WTC11 (cell line): ENCODE measurements around the gene BCL7B. TPM values are rescaled to one million over a fixed set of nuclear protein-coding genes. Genes with fewer than 3 reads are reported as not detected.

ENCODE experiments used
- ATAC-seq: fragments of 200-7000 bp; cut with Tn5 transposase; 2 replicates; pipeline ENCODE4 v1.10.0; 2021; ENCODE audit warnings: mild to moderate bottlenecking, moderate library complexity
- CTCF ChIA-PET: fragments of 300-600 bp; sonication (Branson Sonifier 250); formaldehyde crosslinking; loops from one replicate; lab custom pipeline; 2021; ENCODE audit warnings: antibody characterized with exemption; lab: Charles Lee
- POLR2A ChIA-PET: fragments of 350-600 bp; sonication (Branson Sonifier 250); formaldehyde crosslinking; loops from one replicate; lab custom pipeline; 2021; ENCODE audit warnings: antibody characterized with exemption; lab: Charles Lee
- DNase-seq: peaks from one replicate; pipeline ENCODE4 v3.0.0; 2021; ENCODE audit warnings: low spot score
- H3K27ac Mint-ChIP-seq: 2 replicates; pipeline ENCODE4 v1.8.0; 2021; ENCODE audit warnings: mixed read lengths
- H3K27me3 Mint-ChIP-seq: 2 replicates; pipeline ENCODE4 v1.8.0; 2021; ENCODE audit warnings: low read depth, mild to moderate bottlenecking, moderate library complexity, mixed read lengths
- H3K36me3 Mint-ChIP-seq: 2 replicates; pipeline ENCODE4 v1.8.0; 2021; ENCODE audit warnings: mixed read lengths
- H3K4me1 Mint-ChIP-seq: 2 replicates; pipeline ENCODE4 v1.8.0; 2022; ENCODE audit warnings: mixed read lengths
- H3K4me3 Mint-ChIP-seq: 2 replicates; pipeline ENCODE4 v1.8.0; 2021; ENCODE audit warnings: mild to moderate bottlenecking, moderate library complexity, mixed read lengths
- H3K9me3 Mint-ChIP-seq: 2 replicates; pipeline ENCODE4 v1.8.0; 2021; ENCODE audit warnings: mixed read lengths
- AFF4 ChIP-seq: sonication (generic); formaldehyde crosslinking; IDR thresholded peaks from 2 replicates; pipeline ENCODE4 v1.8.1; 2023; ENCODE audit warnings: mild to moderate bottlenecking, missing genetic modification reagents, borderline replicate concordance
- ERG ChIP-seq: fragments of 250-450 bp; sonication (Bioruptor Pico); IDR thresholded peaks from 2 replicates; pipeline ENCODE4 v1.8.0; 2021; ENCODE audit warnings: mild to moderate bottlenecking
- GABPB1 ChIP-seq: sonication (generic); formaldehyde crosslinking; IDR thresholded peaks from 2 replicates; pipeline ENCODE4 v1.8.1; 2023; ENCODE audit warnings: mild to moderate bottlenecking, missing genetic modification reagents
- JAZF1 ChIP-seq: fragments of 250-450 bp; sonication (Bioruptor Pico); IDR thresholded peaks from 2 replicates; pipeline ENCODE4 v1.9.0; 2021; ENCODE audit warnings: moderate library complexity, mild to moderate bottlenecking, inconsistent platforms
- MYBL2 ChIP-seq: sonication (generic); formaldehyde crosslinking; IDR thresholded peaks from 2 replicates; pipeline ENCODE4 v1.8.1; 2023; ENCODE audit warnings: mild to moderate bottlenecking, moderate library complexity, missing genetic modification reagents
- NR3C1 ChIP-seq: sonication (generic); formaldehyde crosslinking; conservative IDR thresholded peaks from 2 replicates; pipeline ENCODE4 v1.8.1; 2023; ENCODE audit warnings: low read depth, mild to moderate bottlenecking, missing genetic modification reagents
- TCF7 ChIP-seq: sonication (generic); formaldehyde crosslinking; IDR thresholded peaks from 2 replicates; pipeline ENCODE4 v1.8.0; 2022; ENCODE audit warnings: mild to moderate bottlenecking, low read depth, missing genetic modification reagents, moderate library complexity
- USF1 ChIP-seq: sonication (generic); formaldehyde crosslinking; IDR thresholded peaks from 2 replicates; pipeline ENCODE4 v1.8.0; 2022; ENCODE audit warnings: mild to moderate bottlenecking, missing genetic modification reagents
- ZBTB21 ChIP-seq: sonication (generic); formaldehyde crosslinking; IDR thresholded peaks from 2 replicates; pipeline ENCODE4 v1.8.1; 2023; ENCODE audit warnings: mild to moderate bottlenecking, missing genetic modification reagents, borderline replicate concordance
- ZMAT4 ChIP-seq: fragments of 250-450 bp; sonication (Bioruptor Pico); IDR thresholded peaks from 2 replicates; pipeline ENCODE4 v1.9.0; 2021; ENCODE audit warnings: mild to moderate bottlenecking
- ZNF121 ChIP-seq: sonication (generic); formaldehyde crosslinking; IDR thresholded peaks from 2 replicates; pipeline ENCODE4 v1.8.0; 2023; ENCODE audit warnings: missing genetic modification reagents
- ZNF138 ChIP-seq: sonication (generic); formaldehyde crosslinking; conservative IDR thresholded peaks from 2 replicates; pipeline ENCODE4 v1.8.1; 2022; ENCODE audit warnings: mild to moderate bottlenecking, moderate library complexity, missing genetic modification reagents
- ZNF281 ChIP-seq: sonication (generic); formaldehyde crosslinking; IDR thresholded peaks from 2 replicates; pipeline ENCODE4 v1.8.0; 2023; ENCODE audit warnings: mild to moderate bottlenecking, missing genetic modification reagents
- ZNF317 ChIP-seq: sonication (generic); formaldehyde crosslinking; IDR thresholded peaks from 2 replicates; pipeline ENCODE4 v1.8.1; 2023; ENCODE audit warnings: low read depth, mild to moderate bottlenecking, moderate library complexity, missing genetic modification reagents, borderline replicate concordance
- total RNA-seq: library from RNA; stranded (reverse); gene quantifications from 3 replicates; pipeline ENCODE4 v1.2.3, GENCODE V29; 2021

The BCL7B gene
- total RNA-seq, 1 experiment from 2014 or later: 28.5 TPM

GRCh38 chr7:73512018-73512780 is 45.3 kb downstream of the BCL7B start (continued):
- TF ChIP-seq MYBL2: no peak
- no peak for TF ChIP-seq ERG (CRISPR knock-in tag)
- no peak for TF ChIP-seq TCF7 (CRISPR knock-in tag)
- TF ChIP-seq ZNF121: no peak
- no peak for TF ChIP-seq GABPB1 (CRISPR knock-in tag)

GRCh38 chr7:73509463-73509862 is 48.0 kb downstream of the BCL7B start:
- ChIA-PET POLR2A (interaction anchor here (0.6 to 0.7 kb wide), 2 partner anchors 14 to 37 kb away, joined by 4 to 6 read pairs; no protein-coding TSS in a partner anchor), CTCF (interaction anchor here (1.6 kb wide), 1 partner anchor 57 kb away, joined by 3 read pairs; no protein-coding TSS in a partner anchor)
- Mint-ChIP-seq H3K9me3 (no peaks in the 10 kb centered on the region), H3K4me1 (no peaks in the 10 kb centered on the region), H3K27me3 (no peaks in the 10 kb centered on the region), H3K36me3 (peaks cover 69% of the 10 kb centered on the region)
- DNase-seq (no peak), ATAC-seq (no peak)
- TF ChIP-seq NR3C1 (no peak), JAZF1 (CRISPR knock-in tag) (no peak), AFF4 (CRISPR knock-in tag) (no peak), ZMAT4 (no peak), ZNF138 (no peak), ZNF317 (no peak), GABPB1 (CRISPR knock-in tag) (no peak)
- TF ChIP-seq, all 79 proteins: peak for 0
- H3K27ac Mint-ChIP-seq: no peak overlapping the region; the same call in 1 of the 2 replicates
- no peak overlapping the region for H3K4me3 Mint-ChIP-seq

GRCh38 chr7:73507556-73507955 is 49.9 kb downstream of the BCL7B start:
- CTCF ChIA-PET: no interaction called here
- DNase-seq (no peak), ATAC-seq (no peak)
- Mint-ChIP-seq H3K9me3 (no peaks in the 10 kb centered on the region), H3K36me3 (peaks cover 74% of the 10 kb centered on the region), H3K4me3 (no peak overlapping the region), H3K4me1 (no peaks in the 10 kb centered on the region), H3K27ac (no peak overlapping the region), H3K27me3 (no peaks in the 10 kb centered on the region)
- no peak for TF ChIP-seq USF1 (CRISPR knock-in tag)
- POLR2A ChIA-PET: interaction anchor here (2.0 kb wide), 1 partner anchor 14 kb away, joined by 7 read pairs; the partner anchor contains the start of gene BAZ1B

- no peaks in the 10 kb centered on the region for H3K9me3 Mint-ChIP-seq
- POLR2A ChIA-PET: interaction anchor here (2.4 kb wide), 1 partner anchor 16 kb away, joined by 14 read pairs; the partner anchor contains the start of gene BAZ1B
- CTCF ChIA-PET: no interaction called here
- TF ChIP-seq USF1 (CRISPR knock-in tag): no peak
- no peak for TF ChIP-seq ZNF281
- TF ChIP-seq ZBTB21 (CRISPR knock-in tag): no peak
These were observed 52.6 kb downstream of the BCL7B start for GRCh38 chr7:73504920-73505319.

More at GRCh38 chr7:73504920-73505319, 52.6 kb downstream of the BCL7B start:
- H3K36me3 Mint-ChIP-seq: peaks cover 68% of the 10 kb centered on the region
- ATAC-seq (no peak), DNase-seq (no peak)
- no peak overlapping the region for H3K27ac Mint-ChIP-seq
- no peaks in the 10 kb centered on the region for H3K27me3 Mint-ChIP-seq
- no peak overlapping the region for H3K4me3 Mint-ChIP-seq
- H3K4me1 Mint-ChIP-seq: no peaks in the 10 kb centered on the region
